Activated CD8-positive, alpha-beta memory T cell treated with anti-CD3 and anti-CD28 coated beads, Interleukin-2, amount 10 ng/mL, durations not matched to agents 7 days and 5 days (primary cell): Measurements from ENCODE around the gene NUP98. TPM values are rescaled to one million over a fixed set of nuclear protein-coding genes. Genes with fewer than 3 reads are reported as not detected.

Experiments used
- ATAC-seq: fragments of 150-1000 bp; cut with Tn5 transposase; one replicate; pipeline ENCODE4 v1.10.0; 2021; ENCODE audit warnings: moderate library complexity
- CTCF ChIA-PET: fragments of 350-600 bp; sonication (Branson Sonifier 250); formaldehyde crosslinking; loops from one replicate; lab custom pipeline; 2021; ENCODE audit warnings: antibody characterized with exemption; lab: Charles Lee
- DNase-seq: peaks from one replicate; pipeline ENCODE4 v3.0.0-alpha.2; 2020
- H3K27ac Mint-ChIP-seq: one replicate; pipeline ENCODE4 v1.8.0; 2021; ENCODE audit warnings: mild to moderate bottlenecking, mixed read lengths
- H3K27me3 Mint-ChIP-seq: one replicate; pipeline ENCODE4 v1.8.0; 2021; ENCODE audit warnings: mixed read lengths
- H3K36me3 Mint-ChIP-seq: one replicate; pipeline ENCODE4 v1.8.0; 2021; ENCODE audit warnings: mild to moderate bottlenecking, mixed read lengths
- H3K4me1 Mint-ChIP-seq: one replicate; pipeline ENCODE4 v1.8.0; 2021; ENCODE audit warnings: mixed read lengths
- H3K4me3 Mint-ChIP-seq: one replicate; pipeline ENCODE4 v1.8.0; 2021; ENCODE audit warnings: mild to moderate bottlenecking, moderate library complexity, mixed read lengths
- H3K9me3 Mint-ChIP-seq: one replicate; pipeline ENCODE4 v1.8.0; 2022; ENCODE audit warnings: low read depth, mixed read lengths
- total RNA-seq, 2 experiments: library from RNA; stranded (reverse); gene quantifications; one replicate each; pipeline ENCODE4 v1.2.3, GENCODE V29; 2021

The NUP98 gene
- total RNA-seq, 2 experiments from 2014 or later = 106 to 108 TPM

GRCh38 chr11:3700910-3701309 lies 96.4 kb downstream of the NUP98 start:
- Mint-ChIP-seq H3K4me3 (no peak overlapping the region), H3K27me3 (no peaks in the 10 kb centered on the region), H3K36me3 (peaks cover 50% of the 10 kb centered on the region), H3K9me3 (no peaks in the 10 kb centered on the region), H3K27ac (no peak overlapping the region), H3K4me1 (peaks cover 2% of the 10 kb centered on the region)
- DNase-seq (no peak), ATAC-seq (no peak)
- CTCF ChIA-PET = no interaction called here

GRCh38 chr11:3700410-3700809 lies 96.9 kb downstream of the NUP98 start:
- peaks cover 52% of the 10 kb centered on the region for H3K36me3 Mint-ChIP-seq
- no peak overlapping the region for H3K27ac Mint-ChIP-seq
- no peaks in the 10 kb centered on the region for H3K27me3 Mint-ChIP-seq
- CTCF ChIA-PET = no interaction called here
- H3K4me1 Mint-ChIP-seq = peaks cover 2% of the 10 kb centered on the region
- no peaks in the 10 kb centered on the region for H3K9me3 Mint-ChIP-seq
- no peak for ATAC-seq
- H3K4me3 Mint-ChIP-seq = no peak overlapping the region
- DNase-seq = no peak

- CTCF ChIA-PET = no interaction called here
- Mint-ChIP-seq H3K9me3 (no peaks in the 10 kb centered on the region), H3K36me3 (peaks cover 51% of the 10 kb centered on the region), H3K4me1 (peaks cover 4% of the 10 kb centered on the region), H3K27me3 (no peaks in the 10 kb centered on the region), H3K27ac (no peak overlapping the region), H3K4me3 (no peak overlapping the region)
- no peak for DNase-seq
- ATAC-seq = no peak
Observed at GRCh38 chr11:3686751-3687150, 110.6 kb downstream of the NUP98 start.

- no peaks in the 10 kb centered on the region for H3K9me3 Mint-ChIP-seq
- H3K27ac Mint-ChIP-seq = no peak overlapping the region
- ATAC-seq (no peak), DNase-seq (no peak)
- H3K36me3 Mint-ChIP-seq = peaks cover 51% of the 10 kb centered on the region
- peaks cover 4% of the 10 kb centered on the region for H3K4me1 Mint-ChIP-seq
- CTCF ChIA-PET = no interaction called here
- H3K27me3 Mint-ChIP-seq = no peaks in the 10 kb centered on the region
- H3K4me3 Mint-ChIP-seq = no peak overlapping the region
Observed at GRCh38 chr11:3685923-3686322, 111.4 kb downstream of the NUP98 start.

GRCh38 chr11:3684819-3685172 lies 112.6 kb downstream of the NUP98 start:
- H3K9me3 Mint-ChIP-seq = no peaks in the 10 kb centered on the region
- CTCF ChIA-PET = interaction anchor here (2.2 kb wide), 1 partner anchor 123 kb away, joined by 10 read pairs; the partner anchor contains the start of gene PGAP2

GRCh38 chr11:3684129-3684818 lies 113.1 kb downstream of the NUP98 start:
- Mint-ChIP-seq H3K9me3 (no peaks in the 10 kb centered on the region), H3K36me3 (peaks cover 59% of the 10 kb centered on the region), H3K27me3 (no peaks in the 10 kb centered on the region), H3K4me3 (no peak overlapping the region), H3K27ac (no peak overlapping the region), H3K4me1 (peaks cover 4% of the 10 kb centered on the region)
- ATAC-seq (no peak), DNase-seq (no peak)
- CTCF ChIA-PET = interaction anchor here (2.2 kb wide), 1 partner anchor 124 kb away, joined by 10 read pairs; the partner anchor contains the start of gene PGAP2

More at GRCh38 chr11:3684819-3685172, 112.6 kb downstream of the NUP98 start:
- Mint-ChIP-seq H3K27me3 (no peaks in the 10 kb centered on the region), H3K4me3 (no peak overlapping the region), H3K27ac (no peak overlapping the region), H3K36me3 (peaks cover 55% of the 10 kb centered on the region), H3K4me1 (peaks cover 4% of the 10 kb centered on the region)
- no peak for ATAC-seq
- DNase-seq = no peak

GRCh38 chr11:3683039-3683438 lies 114.3 kb downstream of the NUP98 start:
- H3K27ac Mint-ChIP-seq = no peak overlapping the region

GRCh38 chr11:3679077-3679476 lies 118.3 kb downstream of the NUP98 start:
- peaks cover 63% of the 10 kb centered on the region for H3K36me3 Mint-ChIP-seq

More at GRCh38 chr11:3683039-3683438, 114.3 kb downstream of the NUP98 start:
- ATAC-seq (no peak), DNase-seq (no peak)
- CTCF ChIA-PET = interaction anchor here (2.2 kb wide), 1 partner anchor 125 kb away, joined by 10 read pairs; the partner anchor contains the start of gene PGAP2
- H3K9me3 Mint-ChIP-seq = no peaks in the 10 kb centered on the region
- H3K36me3 Mint-ChIP-seq = peaks cover 66% of the 10 kb centered on the region
- peaks cover 4% of the 10 kb centered on the region for H3K4me1 Mint-ChIP-seq
- H3K4me3 Mint-ChIP-seq = no peak overlapping the region
- H3K27me3 Mint-ChIP-seq = no peaks in the 10 kb centered on the region

GRCh38 chr11:3675971-3676370 lies 121.4 kb downstream of the NUP98 start:
- no peak for ATAC-seq
- no peaks in the 10 kb centered on the region for H3K4me1 Mint-ChIP-seq
- H3K9me3 Mint-ChIP-seq = no peaks in the 10 kb centered on the region
- no peak overlapping the region for H3K27ac Mint-ChIP-seq
- H3K4me3 Mint-ChIP-seq = no peak overlapping the region
- H3K36me3 Mint-ChIP-seq = peaks cover 49% of the 10 kb centered on the region
- H3K27me3 Mint-ChIP-seq = no peaks in the 10 kb centered on the region
- no peak for DNase-seq
- CTCF ChIA-PET = no interaction called here

More at GRCh38 chr11:3679077-3679476, 118.3 kb downstream of the NUP98 start:
- Mint-ChIP-seq H3K9me3 (no peaks in the 10 kb centered on the region), H3K27ac (no peak overlapping the region), H3K4me1 (peaks cover 4% of the 10 kb centered on the region), H3K4me3 (no peak overlapping the region), H3K27me3 (no peaks in the 10 kb centered on the region)
- ATAC-seq (no peak), DNase-seq (no peak)
- CTCF ChIA-PET = interaction anchor here (1.6 kb wide), 1 partner anchor 129 kb away, joined by 4 read pairs; the partner anchor contains the start of gene PGAP2

GRCh38 chr11:3674189-3674588 lies 123.2 kb downstream of the NUP98 start:
- DNase-seq (no peak), ATAC-seq (no peak)
- Mint-ChIP-seq H3K9me3 (no peaks in the 10 kb centered on the region), H3K4me3 (no peak overlapping the region), H3K4me1 (no peaks in the 10 kb centered on the region), H3K27me3 (no peaks in the 10 kb centered on the region), H3K27ac (no peak overlapping the region), H3K36me3 (peaks cover 34% of the 10 kb centered on the region)
- CTCF ChIA-PET = no interaction called here

- Mint-ChIP-seq H3K27me3 (no peaks in the 10 kb centered on the region), H3K27ac (peak within 1 kb of the TSS; percentile 42), H3K4me3 (no peak within 1 kb of the TSS), H3K36me3 (peaks cover 19% of the 10 kb centered on the region), H3K4me1 (no peaks in the 10 kb centered on the region), H3K9me3 (no peaks in the 10 kb centered on the region)
- ATAC-seq (peak; percentile 9), DNase-seq (no peak)
- CTCF ChIA-PET = no interaction called here
Observed at GRCh38 chr11:3671334-3672254, 125.8 kb downstream of the NUP98 start, which contains the start of gene CHRNA10. TSS of gene CHRNA10 (minus strand) at chr11:3671384. CDS start at chr11:3671312, 72 bp downstream.

GRCh38 chr11:3669742-3670183 lies 127.6 kb downstream of the NUP98 start:
- H3K4me1 Mint-ChIP-seq = no peaks in the 10 kb centered on the region
- ATAC-seq (no peak), DNase-seq (no peak)
- peaks cover 7% of the 10 kb centered on the region for H3K36me3 Mint-ChIP-seq
- H3K9me3 Mint-ChIP-seq = no peaks in the 10 kb centered on the region
- H3K27ac Mint-ChIP-seq = no peak overlapping the region
- H3K27me3 Mint-ChIP-seq = no peaks in the 10 kb centered on the region
- no peak overlapping the region for H3K4me3 Mint-ChIP-seq
- CTCF ChIA-PET = no interaction called here

GRCh38 chr11:3669128-3669527 lies 128.2 kb downstream of the NUP98 start:
- CTCF ChIA-PET = no interaction called here
- no peaks in the 10 kb centered on the region for H3K27me3 Mint-ChIP-seq

More at GRCh38 chr11:3669128-3669527, 128.2 kb downstream of the NUP98 start:
- H3K36me3 Mint-ChIP-seq = peaks cover 4% of the 10 kb centered on the region
- no peak overlapping the region for H3K4me3 Mint-ChIP-seq
- ATAC-seq = no peak
- DNase-seq = no peak
- no peaks in the 10 kb centered on the region for H3K9me3 Mint-ChIP-seq
- no peaks in the 10 kb centered on the region for H3K4me1 Mint-ChIP-seq
- no peak overlapping the region for H3K27ac Mint-ChIP-seq
